ENCODE results near the gene PODN.

The PODN gene

DNA sequence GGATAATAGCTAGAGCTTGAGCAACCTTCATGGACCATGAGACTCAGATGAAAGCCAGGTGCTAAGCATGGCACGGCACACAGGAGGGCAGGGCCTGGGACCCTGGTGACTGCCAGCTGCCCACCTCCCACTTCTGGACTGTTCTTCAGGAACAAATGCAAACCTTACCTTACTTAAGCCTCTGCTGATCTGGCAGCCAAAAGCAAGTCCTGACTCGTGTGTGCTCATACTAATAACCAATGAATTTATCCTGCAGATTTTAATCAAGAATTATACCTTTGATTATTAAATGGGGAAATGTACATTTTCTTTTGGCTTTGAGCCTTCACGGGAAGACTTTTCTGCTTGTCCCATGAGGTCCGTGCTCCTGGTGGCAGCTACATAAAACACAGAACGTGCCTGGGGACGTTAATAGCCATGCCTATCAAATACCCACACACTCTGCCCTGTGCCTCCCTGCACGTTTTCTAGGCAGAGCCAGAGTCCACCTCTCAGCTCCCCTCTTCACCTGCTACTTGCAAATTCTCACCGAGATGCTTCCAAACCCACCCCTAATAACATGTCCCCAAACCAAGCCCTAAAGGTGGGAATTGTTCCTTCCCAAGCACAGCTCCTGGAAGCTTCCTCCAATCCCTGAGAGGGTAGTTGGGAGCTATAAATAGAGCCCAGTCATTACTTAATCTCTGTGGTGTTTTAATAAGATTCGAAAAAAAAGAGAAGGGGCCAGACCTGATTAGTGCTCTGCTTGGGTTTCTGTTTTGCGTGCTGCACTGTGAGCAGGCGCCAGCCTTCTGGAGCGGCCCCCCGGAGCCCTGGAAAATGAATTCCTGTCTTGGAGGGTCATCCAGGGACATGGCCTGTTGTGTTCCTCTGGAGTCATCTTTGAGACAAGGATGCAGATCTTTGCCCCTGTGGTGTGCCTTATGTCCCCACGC, 46.9 kb downstream of the PODN start:
- Histone ChIP-seq H3K4me1 (ENCODE audit: insufficient read depth, poor library complexity, severe bottlenecking) (peaks cover 6% of the 10 kb centered on the region), H3K27ac (ENCODE audit: poor library complexity, severe bottlenecking) (no peak overlapping the region), H3K36me3 (ENCODE audit: low read depth) (no peaks in the 10 kb centered on the region), H3K4me3 (ENCODE audit: severe bottlenecking) (no peak overlapping the region), H3K9me3 (ENCODE audit: severe bottlenecking) (no peaks in the 10 kb centered on the region), H3K27me3 (ENCODE audit: insufficient read depth, poor library complexity, severe bottlenecking) (no peaks in the 10 kb centered on the region)
- TF ChIP-seq, protein P1, sequence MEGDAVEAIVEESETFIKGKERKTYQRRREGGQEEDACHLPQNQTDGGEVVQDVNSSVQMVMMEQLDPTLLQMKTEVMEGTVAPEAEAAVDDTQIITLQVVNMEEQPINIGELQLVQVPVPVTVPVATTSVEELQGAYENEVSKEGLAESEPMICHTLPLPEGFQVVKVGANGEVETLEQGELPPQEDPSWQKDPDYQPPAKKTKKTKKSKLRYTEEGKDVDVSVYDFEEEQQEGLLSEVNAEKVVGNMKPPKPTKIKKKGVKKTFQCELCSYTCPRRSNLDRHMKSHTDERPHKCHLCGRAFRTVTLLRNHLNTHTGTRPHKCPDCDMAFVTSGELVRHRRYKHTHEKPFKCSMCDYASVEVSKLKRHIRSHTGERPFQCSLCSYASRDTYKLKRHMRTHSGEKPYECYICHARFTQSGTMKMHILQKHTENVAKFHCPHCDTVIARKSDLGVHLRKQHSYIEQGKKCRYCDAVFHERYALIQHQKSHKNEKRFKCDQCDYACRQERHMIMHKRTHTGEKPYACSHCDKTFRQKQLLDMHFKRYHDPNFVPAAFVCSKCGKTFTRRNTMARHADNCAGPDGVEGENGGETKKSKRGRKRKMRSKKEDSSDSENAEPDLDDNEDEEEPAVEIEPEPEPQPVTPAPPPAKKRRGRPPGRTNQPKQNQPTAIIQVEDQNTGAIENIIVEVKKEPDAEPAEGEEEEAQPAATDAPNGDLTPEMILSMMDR (IDR thresholded peaks at IDR 0.05; ENCODE audit: poor library complexity, severe bottlenecking): no peak
- DNase-seq (ENCODE audit: low spot score) (no peak), ATAC-seq (ENCODE audit: low read depth) (no peak; the same call in 2 of the 3 replicates)

DNA sequence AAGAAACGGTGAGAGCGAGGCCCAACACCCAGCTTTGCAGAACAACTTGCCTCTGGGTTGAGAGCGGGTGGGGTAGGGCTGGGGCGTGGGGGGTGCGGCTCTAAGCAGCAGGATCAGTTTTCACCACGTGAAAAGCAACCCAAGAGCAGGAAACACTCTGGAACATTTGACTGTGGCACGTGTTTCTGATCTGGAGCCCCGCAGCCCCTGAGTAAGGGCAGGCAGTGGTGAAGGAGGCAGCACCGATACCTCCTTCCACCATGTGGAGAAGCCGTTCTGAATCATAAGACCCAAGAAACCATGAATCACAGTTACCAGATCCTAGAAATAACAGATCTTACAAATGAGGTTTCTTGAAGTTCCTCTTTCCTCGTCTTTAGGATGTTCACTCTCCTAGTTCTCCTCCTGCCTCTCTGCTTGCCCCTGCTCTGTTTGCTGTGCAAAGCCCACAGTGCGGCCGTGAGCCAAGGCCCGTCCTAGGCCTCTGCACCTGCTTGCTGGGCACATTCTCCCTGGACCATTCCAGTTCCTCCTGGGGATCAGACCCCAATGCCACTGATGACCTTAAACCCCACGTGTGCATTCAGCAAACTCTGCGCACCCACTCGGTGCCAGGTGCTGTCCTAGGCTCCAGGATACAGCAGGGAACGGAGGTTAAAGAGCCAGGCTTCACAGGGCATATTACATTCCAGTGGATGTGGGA, 48.5 kb downstream of the PODN start:
- Histone ChIP-seq H3K36me3 (ENCODE audit: low read depth) (no peaks in the 10 kb centered on the region), H3K4me3 (ENCODE audit: severe bottlenecking) (no peak overlapping the region), H3K27ac (ENCODE audit: poor library complexity, severe bottlenecking) (no peak overlapping the region), H3K4me1 (ENCODE audit: insufficient read depth, poor library complexity, severe bottlenecking) (peaks cover 6% of the 10 kb centered on the region), H3K9me3 (ENCODE audit: severe bottlenecking) (no peaks in the 10 kb centered on the region), H3K27me3 (ENCODE audit: insufficient read depth, poor library complexity, severe bottlenecking) (no peaks in the 10 kb centered on the region)
- ATAC-seq (ENCODE audit: low read depth) (no peak), DNase-seq (ENCODE audit: low spot score) (no peak)
- TF ChIP-seq, protein P1 (IDR thresholded peaks at IDR 0.05; ENCODE audit: poor library complexity, severe bottlenecking): no peak

DNA sequence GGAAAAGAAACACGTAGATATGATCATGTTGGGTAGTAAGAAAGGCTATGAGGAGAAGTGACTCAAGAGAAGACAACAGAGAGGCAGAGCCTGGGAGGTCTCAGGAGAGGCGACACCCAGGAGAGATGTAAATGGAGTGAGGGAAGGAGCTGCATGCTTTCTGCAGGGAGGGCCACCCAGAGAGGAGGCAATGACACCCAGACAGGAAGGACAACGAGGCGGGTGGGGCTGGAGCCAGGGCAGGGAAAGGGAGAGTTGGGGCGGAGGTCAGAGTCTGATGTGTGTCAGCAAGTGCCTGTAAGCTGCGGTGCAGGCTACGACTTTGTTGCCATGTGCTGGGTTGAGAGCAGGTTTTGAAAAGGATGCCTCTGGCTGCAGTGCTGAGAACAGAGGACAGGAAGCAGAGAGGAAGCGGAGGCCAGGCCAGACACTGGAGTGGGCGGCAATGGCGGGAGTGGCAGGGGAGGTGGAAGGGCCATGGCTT, 49.1 kb downstream of the PODN start:
- DNase-seq (ENCODE audit: low spot score) (no peak), ATAC-seq (ENCODE audit: low read depth) (no peak)
- H3K4me1 ChIP-seq (ENCODE audit: insufficient read depth, poor library complexity, severe bottlenecking): peaks cover 6% of the 10 kb centered on the region
- H3K4me3 ChIP-seq (ENCODE audit: severe bottlenecking): no peak overlapping the region
- no peaks in the 10 kb centered on the region for H3K36me3 ChIP-seq (ENCODE audit: low read depth)
- H3K27me3 ChIP-seq (ENCODE audit: insufficient read depth, poor library complexity, severe bottlenecking): no peaks in the 10 kb centered on the region
- no peak overlapping the region for H3K27ac ChIP-seq (ENCODE audit: poor library complexity, severe bottlenecking)
- no peaks in the 10 kb centered on the region for H3K9me3 ChIP-seq (ENCODE audit: severe bottlenecking)
- TF ChIP-seq, protein P1 (IDR thresholded peaks at IDR 0.05; ENCODE audit: poor library complexity, severe bottlenecking): no peak

DNA sequence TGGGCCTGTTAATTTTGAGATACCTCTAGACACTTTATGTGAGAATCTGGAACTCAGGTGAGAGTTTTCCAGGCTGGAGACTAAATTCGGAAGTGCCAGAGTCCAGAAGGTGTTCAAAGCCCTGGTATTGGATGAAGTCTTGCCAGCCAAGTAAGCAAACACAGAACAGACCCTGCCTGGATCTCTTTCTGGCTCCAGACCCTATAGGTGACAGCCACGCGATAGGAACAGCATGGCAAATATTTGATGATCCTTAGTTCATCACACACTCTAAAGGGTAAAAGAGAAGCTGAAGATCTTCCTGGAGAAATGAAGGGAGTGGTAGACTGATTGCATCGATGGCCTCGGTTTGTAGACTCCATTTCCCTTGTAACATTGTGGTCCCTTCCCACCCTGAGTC, 49.7 kb downstream of the PODN start:
- H3K4me1 ChIP-seq (ENCODE audit: insufficient read depth, poor library complexity, severe bottlenecking): peaks cover 6% of the 10 kb centered on the region
- no peak overlapping the region for H3K4me3 ChIP-seq (ENCODE audit: severe bottlenecking)
- H3K36me3 ChIP-seq (ENCODE audit: low read depth): no peaks in the 10 kb centered on the region
- H3K27ac ChIP-seq (ENCODE audit: poor library complexity, severe bottlenecking): no peak overlapping the region
- ATAC-seq (ENCODE audit: low read depth): no peak
- TF ChIP-seq, protein P1 (IDR thresholded peaks at IDR 0.05; ENCODE audit: poor library complexity, severe bottlenecking): no peak
- no peaks in the 10 kb centered on the region for H3K9me3 ChIP-seq (ENCODE audit: severe bottlenecking)
- no peaks in the 10 kb centered on the region for H3K27me3 ChIP-seq (ENCODE audit: insufficient read depth, poor library complexity, severe bottlenecking)
- no peak for DNase-seq (ENCODE audit: low spot score)

Data from RWPE2 (cell line).